ENCODE data around the gene AGMO.

GRCh38 chr7:15463801-15464666 is 97.8 kb downstream of the AGMO start:
- TF ChIP-seq POLR2A (IDR thresholded peaks at IDR 0.05; ENCODE audit: low read depth) (no peak), POLR2AphosphoS5 (IDR thresholded peaks at IDR 0.05) (no peak), EP300 (IDR thresholded peaks at IDR 0.05) (no peak)
- TF ChIP-seq, protein P1, sequence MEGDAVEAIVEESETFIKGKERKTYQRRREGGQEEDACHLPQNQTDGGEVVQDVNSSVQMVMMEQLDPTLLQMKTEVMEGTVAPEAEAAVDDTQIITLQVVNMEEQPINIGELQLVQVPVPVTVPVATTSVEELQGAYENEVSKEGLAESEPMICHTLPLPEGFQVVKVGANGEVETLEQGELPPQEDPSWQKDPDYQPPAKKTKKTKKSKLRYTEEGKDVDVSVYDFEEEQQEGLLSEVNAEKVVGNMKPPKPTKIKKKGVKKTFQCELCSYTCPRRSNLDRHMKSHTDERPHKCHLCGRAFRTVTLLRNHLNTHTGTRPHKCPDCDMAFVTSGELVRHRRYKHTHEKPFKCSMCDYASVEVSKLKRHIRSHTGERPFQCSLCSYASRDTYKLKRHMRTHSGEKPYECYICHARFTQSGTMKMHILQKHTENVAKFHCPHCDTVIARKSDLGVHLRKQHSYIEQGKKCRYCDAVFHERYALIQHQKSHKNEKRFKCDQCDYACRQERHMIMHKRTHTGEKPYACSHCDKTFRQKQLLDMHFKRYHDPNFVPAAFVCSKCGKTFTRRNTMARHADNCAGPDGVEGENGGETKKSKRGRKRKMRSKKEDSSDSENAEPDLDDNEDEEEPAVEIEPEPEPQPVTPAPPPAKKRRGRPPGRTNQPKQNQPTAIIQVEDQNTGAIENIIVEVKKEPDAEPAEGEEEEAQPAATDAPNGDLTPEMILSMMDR (IDR thresholded peaks at IDR 0.05), result no peak
